GM19193 (cell line): Measurements from ENCODE around the gene TMEM59L.

Experiments used
- POLR2A ChIP-seq: IDR thresholded peaks from 4 replicates; pipeline ENCODE4 v1.6.1; 2011; ENCODE audit not compliant: insufficient read depth, insufficient read length; ENCODE audit errors: extremely low read depth

The TMEM59L gene

DNA sequence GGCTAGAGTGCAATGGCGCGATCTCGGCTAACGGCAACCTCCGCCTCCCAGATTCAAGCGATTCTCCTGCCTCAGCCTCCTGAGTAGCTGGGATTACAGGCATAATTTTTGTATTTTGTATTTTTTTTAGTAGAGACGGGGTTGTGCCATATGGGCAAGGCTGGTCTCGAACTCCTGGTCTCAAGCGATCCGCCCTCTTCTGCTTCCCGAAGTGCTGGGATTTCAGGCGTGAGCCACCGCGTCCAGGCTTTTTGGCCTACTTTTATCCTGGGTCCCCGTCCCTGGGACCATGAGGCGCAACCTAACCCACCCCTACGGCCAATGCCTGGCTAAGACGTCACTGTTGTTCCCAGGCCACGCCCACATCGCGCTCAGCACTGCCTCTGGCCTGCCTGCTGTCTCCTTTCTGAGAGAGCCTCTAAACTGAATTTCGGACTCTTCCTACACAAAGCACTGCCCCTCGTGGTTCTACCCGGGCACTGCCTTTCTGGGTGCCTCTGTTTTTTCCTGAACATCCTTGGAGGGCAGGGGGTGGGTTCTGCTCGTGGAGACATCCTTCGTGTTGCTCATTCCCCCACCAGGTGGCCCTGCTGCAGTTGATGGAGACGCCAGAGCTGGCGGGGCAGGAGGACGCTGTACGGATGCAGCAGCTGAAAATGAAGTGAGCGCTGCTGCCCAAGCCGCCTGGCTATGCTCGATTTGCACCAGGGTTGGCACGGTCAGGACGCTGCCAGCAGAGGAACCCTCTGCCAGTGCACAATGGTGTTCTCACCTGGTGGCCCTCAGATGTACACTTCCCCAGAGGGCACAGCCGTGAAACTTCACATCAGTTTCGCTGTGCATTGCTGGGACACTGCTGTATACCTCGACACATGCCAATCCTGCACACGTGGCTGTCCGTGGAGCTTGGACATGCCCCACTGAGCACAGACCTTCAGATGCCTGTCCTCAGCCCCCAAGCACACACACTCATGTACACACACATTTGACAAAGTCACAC lies 22.1 kb upstream of the TMEM59L start:
- no peak for TF ChIP-seq POLR2A

DNA sequence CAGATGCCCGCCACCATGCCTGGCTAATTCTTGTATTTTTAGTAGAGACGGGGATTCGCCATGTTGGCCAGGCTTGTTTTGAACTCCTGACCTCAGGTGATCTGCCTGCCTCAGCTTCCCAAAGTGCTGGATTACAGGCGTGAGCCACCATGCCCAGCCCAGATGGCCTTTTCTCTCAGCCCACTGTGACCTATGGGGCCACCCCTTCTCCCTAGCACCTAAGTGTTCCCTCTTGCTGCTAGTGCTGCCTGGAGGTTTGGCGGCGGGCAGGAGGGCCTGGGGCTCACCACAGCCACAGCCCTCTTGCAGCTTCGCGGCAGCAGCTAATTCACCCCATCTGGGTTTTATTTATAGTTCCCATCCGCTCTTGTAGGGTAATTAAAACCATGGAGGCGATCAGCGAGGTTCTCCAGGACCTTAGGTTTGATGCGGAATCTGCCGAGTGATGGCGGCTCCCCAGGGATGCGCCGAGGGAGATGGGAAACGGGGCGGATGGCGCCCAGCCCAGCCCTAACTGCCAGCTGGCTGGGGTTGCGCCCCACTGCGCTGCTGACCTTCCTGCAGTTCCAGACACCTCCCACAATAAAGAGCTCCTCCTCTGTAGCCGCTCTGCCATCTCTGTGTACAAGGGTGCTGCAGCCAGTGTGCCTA lies 20.8 kb upstream of the TMEM59L start:
- no peak for TF ChIP-seq POLR2A

DNA sequence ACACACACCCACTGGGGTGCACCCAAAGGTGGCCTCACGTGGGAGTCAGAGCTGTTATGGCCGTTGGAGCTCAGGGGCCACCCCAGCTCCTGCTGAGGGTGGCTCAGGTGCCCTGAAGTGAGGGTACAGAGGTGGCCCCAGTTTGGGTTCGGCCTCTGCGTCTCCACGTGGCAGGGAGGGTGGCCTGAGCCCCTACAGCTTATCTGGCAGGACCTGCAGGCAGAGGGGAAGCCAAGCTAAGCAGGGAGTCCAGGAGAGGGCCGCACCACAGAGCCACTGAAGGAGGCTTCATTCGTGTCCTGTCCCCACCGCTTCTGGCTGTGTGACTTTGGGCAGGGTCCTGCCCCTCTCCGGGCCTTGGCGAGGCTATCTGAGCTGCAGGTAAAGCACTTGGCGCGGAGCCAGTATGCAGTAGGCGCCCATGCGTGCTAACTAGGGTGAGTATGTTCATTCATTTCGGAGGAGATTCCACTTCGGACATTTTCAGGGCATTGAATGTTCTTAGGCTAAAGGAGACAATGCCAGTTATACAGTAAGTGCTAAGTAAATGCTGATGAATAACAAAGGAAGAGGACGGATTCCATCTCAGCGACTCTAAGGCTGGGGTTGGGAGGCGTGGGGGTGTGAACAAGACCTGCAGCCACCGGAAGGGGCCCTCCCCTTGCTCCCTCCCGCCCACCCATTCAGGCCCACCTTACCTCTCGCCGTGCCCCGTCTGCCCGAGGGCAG lies 19.1 kb upstream of the TMEM59L start:
- TF ChIP-seq POLR2A, result no peak

DNA sequence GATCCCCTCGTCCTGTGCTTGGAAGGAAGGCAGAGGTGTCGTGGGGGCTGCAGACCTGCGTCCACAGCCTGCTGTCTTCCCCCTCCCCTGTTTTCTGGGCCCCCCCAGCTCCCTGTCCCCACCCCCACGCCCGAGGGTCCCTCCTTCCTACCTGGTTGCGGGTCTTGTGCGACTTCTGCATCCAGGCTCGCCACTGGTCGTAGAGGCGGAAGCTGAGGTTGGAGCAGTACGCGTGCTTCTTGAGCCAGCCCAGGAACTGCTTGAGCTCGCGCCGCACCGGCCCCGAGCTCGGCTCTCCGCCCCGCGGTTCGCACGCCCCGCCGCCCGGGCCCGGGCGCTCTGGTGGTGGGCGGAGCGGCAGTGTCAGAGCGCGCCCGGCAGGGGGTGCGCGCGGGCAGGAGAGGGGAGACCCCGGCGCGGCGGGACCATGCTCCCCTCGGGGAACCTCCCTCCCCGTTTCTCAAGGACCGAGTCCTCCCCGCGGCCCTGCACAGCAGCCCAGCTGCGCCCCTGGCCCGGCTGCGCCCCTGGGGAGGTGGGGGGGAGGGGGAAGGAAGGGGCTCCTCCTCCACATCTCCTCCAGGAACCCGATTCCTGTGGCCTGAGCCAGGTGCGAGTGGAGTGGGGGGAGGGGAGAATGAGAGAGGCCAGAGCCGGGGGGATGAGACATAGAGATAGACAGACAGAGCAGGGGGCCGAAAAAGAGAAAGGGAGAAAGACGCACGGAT lies 18.4 kb upstream of the TMEM59L start:
- no peak for TF ChIP-seq POLR2A

DNA sequence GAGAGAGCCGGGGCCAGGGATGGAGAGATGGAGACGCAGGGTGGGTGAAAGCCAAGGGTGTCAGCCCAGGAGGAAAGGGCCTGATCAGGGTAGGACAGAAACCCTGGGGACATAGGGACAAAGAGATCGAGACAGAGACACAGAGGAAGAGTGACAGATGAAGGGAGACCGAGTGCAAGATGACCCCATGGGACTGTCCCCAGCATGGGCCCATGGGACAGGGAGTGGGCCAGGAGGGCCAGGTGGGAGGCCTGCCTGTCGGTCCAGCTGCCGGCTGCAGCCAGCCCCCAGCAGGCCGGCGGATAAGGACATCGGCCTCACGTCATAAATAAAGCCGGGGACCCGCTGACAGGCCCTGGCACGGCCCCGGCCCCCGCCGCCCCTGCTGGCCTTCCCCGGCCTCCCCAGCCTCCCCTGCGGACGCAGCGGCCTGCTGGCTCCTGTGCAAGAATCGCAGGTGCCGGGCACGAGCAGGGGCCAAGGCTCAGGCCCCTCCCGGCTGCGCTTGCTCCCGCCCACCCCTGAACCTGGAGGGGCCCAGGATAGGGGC lies 17.8 kb upstream of the TMEM59L start:
- no peak for TF ChIP-seq POLR2A

DNA sequence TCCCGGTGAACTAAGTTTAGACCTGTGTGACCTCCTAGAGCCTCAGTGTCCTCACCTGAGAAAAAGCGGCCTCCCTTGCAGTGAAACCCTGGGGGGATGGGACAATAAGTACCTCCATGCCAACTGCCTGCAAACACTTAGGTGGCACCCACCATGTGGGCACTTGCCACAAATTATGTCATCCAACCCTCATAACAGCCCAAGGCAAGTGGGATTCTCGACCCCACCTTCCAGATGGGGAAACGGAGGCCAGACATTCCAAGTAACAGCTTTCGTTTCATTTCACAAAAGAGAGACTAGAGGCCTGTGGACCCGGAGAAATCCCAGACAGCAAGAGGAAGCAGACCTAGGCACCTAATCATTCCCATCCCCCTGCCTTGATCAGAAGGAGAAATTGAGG lies 17.2 kb upstream of the TMEM59L start:
- no peak for TF ChIP-seq POLR2A

DNA sequence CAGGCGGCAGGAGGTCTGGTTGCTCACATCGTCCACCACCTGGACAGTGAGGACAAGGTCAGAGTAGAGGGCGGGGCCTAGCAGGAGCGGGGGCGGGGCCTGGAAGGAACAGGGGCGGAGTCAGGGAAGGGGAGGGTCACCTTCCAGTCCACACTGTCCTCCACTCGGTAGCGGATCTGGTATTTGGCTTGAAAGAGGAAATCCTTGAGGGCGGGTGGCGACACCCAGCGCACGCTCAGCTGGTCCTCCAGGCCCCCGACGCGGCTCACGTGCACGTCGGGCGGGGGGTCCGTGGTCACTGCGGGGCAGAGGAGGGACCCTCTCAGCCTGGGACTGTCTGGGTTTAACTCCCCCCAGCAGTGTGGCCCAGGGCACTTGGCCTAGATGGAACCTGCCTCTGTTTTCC lies 15.9 kb upstream of the TMEM59L start:
- no peak for TF ChIP-seq POLR2A

DNA sequence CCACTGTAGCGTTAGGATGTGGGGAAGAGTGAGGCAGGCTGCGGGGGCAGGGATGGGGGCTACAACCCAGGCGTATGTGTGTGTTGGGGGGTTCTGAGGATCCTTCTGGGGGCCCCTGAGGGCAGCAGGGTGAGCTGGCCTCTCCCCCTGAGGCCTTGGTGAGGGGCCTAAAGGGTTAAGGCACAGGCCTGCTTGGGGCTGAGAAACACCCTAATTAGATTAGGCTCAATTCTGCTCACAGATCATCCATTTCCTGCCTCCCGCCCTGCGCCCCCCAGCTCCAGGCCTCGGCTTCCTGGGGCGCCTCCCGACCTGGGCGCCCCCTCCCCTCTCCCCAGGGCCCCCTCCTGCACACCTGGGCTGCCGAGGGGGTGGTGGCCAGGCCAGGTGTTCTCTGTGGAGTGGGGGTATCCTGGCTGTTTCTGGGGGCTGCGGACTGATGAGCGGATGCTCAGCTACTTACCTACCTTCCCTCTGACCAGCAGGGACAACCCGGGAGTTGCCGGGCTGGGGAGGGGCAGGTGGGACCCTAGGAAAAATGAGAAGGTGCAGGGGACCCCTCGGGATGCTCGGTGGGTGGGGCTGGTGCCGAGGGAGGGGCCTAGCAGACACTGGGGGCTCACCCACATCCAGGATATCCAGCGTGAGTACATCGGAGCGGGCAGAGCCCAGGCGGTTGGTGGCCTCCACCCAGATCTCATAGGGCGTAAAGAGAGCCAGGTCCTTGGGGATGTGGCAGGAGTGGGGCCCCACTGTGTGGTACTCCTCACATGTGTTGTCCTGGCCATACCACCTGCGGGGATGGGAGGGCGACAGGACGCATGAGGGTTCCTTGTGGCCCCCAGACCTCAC lies 14.6 kb upstream of the TMEM59L start:
- TF ChIP-seq POLR2A, result no peak

DNA sequence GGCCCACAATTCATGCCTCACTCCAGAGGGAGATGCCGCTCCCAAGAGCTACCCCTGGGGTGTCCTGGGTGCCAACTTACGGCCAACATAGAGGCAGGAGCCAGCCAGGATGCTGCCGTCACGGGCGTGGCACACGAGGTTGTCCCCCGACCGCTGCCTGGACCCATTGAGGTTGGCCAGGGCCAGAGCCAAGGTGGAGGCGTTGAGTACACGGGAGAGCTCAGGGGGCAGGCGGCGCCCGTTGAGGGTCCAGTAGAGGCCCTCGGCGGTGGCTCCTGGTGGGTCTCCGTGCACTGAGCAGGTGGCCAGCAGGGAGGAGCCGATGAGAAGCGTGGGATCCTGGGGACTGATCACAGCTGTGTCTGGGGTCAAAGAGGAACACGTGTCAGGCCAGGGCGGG lies 13.2 kb upstream of the TMEM59L start:
- no peak for TF ChIP-seq POLR2A

DNA sequence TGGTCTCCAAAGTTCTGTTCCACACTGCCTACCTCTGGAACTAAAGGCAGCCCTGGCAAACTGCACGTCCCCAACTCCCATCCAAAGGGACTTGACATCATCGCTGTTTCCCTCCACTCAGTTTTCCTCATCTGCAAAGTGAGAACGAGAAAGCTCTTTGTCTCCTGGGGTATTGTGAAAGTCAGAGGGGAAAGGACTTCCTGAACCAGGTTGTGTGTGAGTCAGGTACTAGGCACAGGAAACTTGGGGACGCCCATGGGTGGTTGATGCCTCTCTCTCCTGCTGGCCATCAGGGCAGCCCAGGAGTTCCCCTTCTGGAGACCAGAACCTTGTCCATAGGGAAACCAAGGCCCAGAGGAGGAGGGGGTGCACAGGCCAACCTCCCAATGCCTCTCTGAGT lies 10.8 kb upstream of the TMEM59L start:
- no peak for TF ChIP-seq POLR2A

DNA sequence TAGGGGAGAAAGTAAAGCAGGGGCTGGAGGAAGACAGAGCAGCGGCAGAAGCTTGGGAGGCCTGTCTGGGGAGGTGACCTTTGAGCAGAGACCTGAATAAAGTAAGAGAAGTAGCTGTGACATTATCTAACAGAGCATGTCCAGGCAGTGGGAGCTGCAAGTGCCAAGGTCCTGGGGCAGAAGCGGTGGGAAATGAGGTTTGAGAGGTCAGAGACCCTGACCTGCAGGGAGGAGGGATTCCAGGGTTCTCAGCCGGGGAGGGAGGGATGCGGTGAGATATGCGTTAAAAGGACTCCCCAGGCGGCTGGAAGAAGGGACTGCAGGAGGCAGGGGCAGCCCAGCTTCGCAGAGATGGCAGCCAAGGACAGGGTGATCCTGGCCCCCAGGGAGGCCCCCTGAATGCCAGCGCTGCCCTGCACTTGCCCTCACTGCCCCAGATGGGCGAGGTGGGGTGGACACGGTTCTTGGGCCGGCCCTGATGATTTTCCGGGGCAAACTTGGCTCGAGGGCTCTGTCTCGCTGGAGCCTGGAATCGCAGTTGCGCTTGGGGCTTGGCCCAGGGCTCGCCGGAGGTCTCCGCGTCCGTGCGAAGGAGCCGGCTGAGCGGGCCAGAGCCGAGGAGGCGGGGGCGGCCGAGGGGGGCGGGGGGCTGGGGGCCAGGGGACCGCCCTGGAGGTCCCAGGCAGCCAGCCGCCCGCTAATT lies 9.3 kb upstream of the TMEM59L start:
- no peak for TF ChIP-seq POLR2A

DNA sequence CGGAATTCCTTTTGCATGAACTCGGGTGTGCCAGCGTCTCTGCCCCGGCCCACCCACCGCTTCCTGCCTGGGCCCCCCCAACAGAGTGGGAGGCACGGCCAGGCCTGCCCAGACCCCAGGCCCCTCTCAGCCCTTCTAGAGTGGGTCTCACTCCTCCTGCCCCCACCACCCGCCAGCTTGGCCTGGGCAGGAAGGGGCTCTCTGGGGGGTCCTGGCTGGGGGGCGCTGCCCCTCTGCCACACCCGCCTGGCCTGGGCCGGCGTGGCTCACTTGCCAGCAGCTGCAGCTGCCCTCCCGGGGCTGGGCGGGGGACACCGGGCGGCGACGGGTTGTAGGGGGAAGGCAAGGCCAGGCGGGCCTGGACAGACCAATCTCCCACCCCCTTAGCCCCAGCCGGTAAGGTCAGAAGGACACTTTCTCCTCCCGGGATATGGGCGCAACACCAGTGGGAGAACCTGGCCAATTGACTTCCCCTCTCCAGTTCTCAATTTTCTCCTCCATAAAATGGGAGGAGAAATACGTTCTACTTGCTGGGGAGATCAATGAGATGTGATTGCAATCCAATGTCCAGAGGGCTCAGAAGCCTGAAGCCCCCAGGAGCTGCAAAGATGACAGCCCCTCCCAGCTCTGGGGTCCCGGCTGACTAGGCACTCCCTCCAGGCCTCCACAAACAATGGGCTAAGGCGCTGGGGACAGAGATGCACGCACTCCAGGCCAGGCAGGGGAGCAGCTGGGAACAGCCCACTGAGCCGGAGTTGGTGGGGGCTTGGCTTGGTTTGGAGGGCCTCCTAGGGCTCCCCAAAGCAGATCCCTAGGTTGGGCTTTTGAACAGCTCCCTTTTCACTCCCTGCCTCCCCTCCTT lies 8.5 kb upstream of the TMEM59L start:
- TF ChIP-seq POLR2A, result no peak
